Measurements from ENCODE around the gene HOXB3. TPM values are rescaled to one million over a fixed set of nuclear protein-coding genes. Genes with fewer than 3 reads are reported as not detected.

Gene HOXB3
- total and polyA plus RNA-seq, 2 of the 4 experiments (the other 2 are of a cell fraction): 6.3 to 59.6 TPM

GRCh38 chr17:48539177-48539576 is 50.9 kb downstream of the HOXB3 start:
- dilution Hi-C loops (cut with HindIII; ENCODE audit: low sequenced_read_pairs, unreplicated experiment) (no loop called here), in situ Hi-C loops (cut with MboI; ENCODE audit: low sequenced_read_pairs) (loop anchor here (5.0 kb wide), 1 partner anchor 47 kb away; no protein-coding TSS in a partner anchor), intact Hi-C loops (cut with micrococcal nuclease) (no loop called here)
- H2AFZ ChIP-seq (replicated peaks; ENCODE audit: low read length, poor library complexity): peak overlapping the region; percentile 52
- H3K9me1 ChIP-seq (ENCODE audit: insufficient read depth, low read length): peaks cover 7% of the 10 kb centered on the region
- H3K4me1 ChIP-seq (ENCODE audit: control insufficient read depth, insufficient read depth, low read length): peaks cover 14% of the 10 kb centered on the region
- peak overlapping the region; percentile 88; the same call in 1 of the 2 replicates for H3K23ac ChIP-seq (ENCODE audit: low read depth, low read length)
- peaks cover 20% of the 10 kb centered on the region for H3K36me3 ChIP-seq (ENCODE audit: control insufficient read depth, insufficient read depth, low read length)
- peak overlapping the region; percentile 55; the same call in 1 of the 2 replicates for H4K91ac ChIP-seq (ENCODE audit: insufficient read depth, low read depth, low read length)
- DNase-seq (peak; percentile 90), ATAC-seq (ENCODE audit: low read depth) (peak; percentile 52)
- H3K4me3 ChIP-seq (ENCODE audit: insufficient read depth, low read depth, low read length): no peak overlapping the region
- no peak overlapping the region for H3K9ac ChIP-seq (ENCODE audit: low read depth, low read length)
- peak overlapping the region; percentile 68 for H3K14ac ChIP-seq (replicated peaks; ENCODE audit: low read depth, low read length)
- H2BK20ac ChIP-seq (ENCODE audit: low read depth, low read length): peak overlapping the region; percentile 71; the same call in 1 of the 2 replicates
- peak overlapping the region; percentile 67 for H3K27ac ChIP-seq (ENCODE audit: insufficient read depth, low read length)
- peak overlapping the region; percentile 58; the same call in 1 of the 2 replicates for H3K4me2 ChIP-seq (ENCODE audit: low read depth, low read length)
- peaks cover 0 to 23% of the 10 kb centered on the region in 2 experiments; a peak in 2 of 4 replicates for H3K79me1 ChIP-seq (ENCODE audit: low read depth in 1 of 2, low read length in 2 of 2)
- peak overlapping the region in 1 of 2 experiments; percentile 73; a peak in 2 of 4 replicates for H4K8ac ChIP-seq (ENCODE audit: low read depth in 2 of 2, low read length in 2 of 2)
- H4K20me1 ChIP-seq (ENCODE audit: insufficient read depth, low read length): no peaks in the 10 kb centered on the region
- POLR2A ChIA-PET (ENCODE audit: unreplicated experiment): interaction anchor here (0.5 to 1.1 kb wide), 2 partner anchors 38 to 49 kb away, joined by 3 to 4 read pairs; no protein-coding TSS in a partner anchor
- H2AK5ac ChIP-seq (ENCODE audit: low read depth, low read length): peak overlapping the region; percentile 97; the same call in 1 of the 2 replicates
- H3K9me3 ChIP-seq (ENCODE audit: control insufficient read depth, insufficient read depth, low read length): no peaks in the 10 kb centered on the region
- peak overlapping the region; percentile 17; the same call in 1 of the 2 replicates for H3K18ac ChIP-seq (ENCODE audit: low read depth, low read length)
- no peaks in the 10 kb centered on the region for H3K27me3 ChIP-seq (ENCODE audit: control insufficient read depth, insufficient read depth, low read length)
- CTCF ChIA-PET: interaction anchor here (0.7 to 2.8 kb wide), 2 partner anchors 47 to 252 kb away, joined by 5 to 8 read pairs; no protein-coding TSS in a partner anchor
- H2BK15ac ChIP-seq (ENCODE audit: low read depth, low read length): peak overlapping the region; percentile 38; the same call in 1 of the 3 replicates
- H3K56ac ChIP-seq (ENCODE audit: extremely low read depth, insufficient read depth, low read length): no peak overlapping the region
- peak overlapping the region; percentile 78 for H3K4ac ChIP-seq (ENCODE audit: low read depth, low read length)
- H4K5ac ChIP-seq (ENCODE audit: low read depth, low read length): peak overlapping the region; percentile 51; the same call in 1 of the 2 replicates
- H2BK5ac ChIP-seq (ENCODE audit: low read depth, low read length, poor library complexity, severe bottlenecking): peak overlapping the region; percentile 73
- peak overlapping the region; percentile 74 for H2AK9ac ChIP-seq (replicated peaks; ENCODE audit: low read depth, low read length, poor library complexity)
- no TSS peak for BruUV-seq (replicated peaks)
- peak overlapping the region; percentile 83 for H2BK120ac ChIP-seq (ENCODE audit: low read depth, low read length)
- no CpG with 5 or more reads among the region's 4 CpGs for WGBS, 2 experiments (ENCODE audit: extremely low coverage in 2 of 2, insufficient read length in 1 of 2)
- no peak for TF ChIP-seq MAZ (IDR thresholded peaks at IDR 0.05; ENCODE audit: borderline replicate concordance, low read depth, low read length)
- TF ChIP-seq RCOR1 (IDR thresholded peaks at IDR 0.05; ENCODE audit: insufficient replicate concordance, low read length): peak; percentile 15
- TF ChIP-seq MXI1 (IDR thresholded peaks at IDR 0.05; ENCODE audit: borderline replicate concordance, low read depth, low read length): no peak
- peak; percentile 64; the same call in 1 of the 2 replicates for TF ChIP-seq NFE2L2 (IDR thresholded peaks at IDR 0.05; ENCODE audit: low read depth, low read length)
- peak; percentile 53; the same call in 1 of the 2 replicates for TF ChIP-seq FOS (IDR thresholded peaks at IDR 0.05; ENCODE audit: low read depth, low read length)
- no peak for TF ChIP-seq CTCF (conservative IDR thresholded peaks at IDR 0.05; ENCODE audit: low read depth, low read length)
- TF ChIP-seq MAFK (IDR thresholded peaks at IDR 0.05; ENCODE audit: low read depth, low read length): peak; percentile 41; the same call in 1 of the 2 replicates
- TF ChIP-seq SMC3 (IDR thresholded peaks at IDR 0.05; ENCODE audit: low read depth, low read length): peak; percentile 8; the same call in 1 of the 2 replicates
- TF ChIP-seq RAD21 (IDR thresholded peaks at IDR 0.05; ENCODE audit: low read length): no peak
- no peak for TF ChIP-seq RFX5 (IDR thresholded peaks at IDR 0.05; ENCODE audit: low read depth, low read length)
- TF ChIP-seq CEBPB (IDR thresholded peaks at IDR 0.05; ENCODE audit: low read depth, low read length): no peak
- TF ChIP-seq USF2 (IDR thresholded peaks at IDR 0.05; ENCODE audit: low read depth, low read length): no peak
- TF ChIP-seq ELK1 (IDR thresholded peaks at IDR 0.05; ENCODE audit: borderline replicate concordance, low read depth, low read length): no peak
- no peak for TF ChIP-seq CHD1 (IDR thresholded peaks at IDR 0.05; ENCODE audit: low read depth, low read length)
